K562 (cell line): ENCODE measurements around the gene THUMPD1.

Source experiments
- EHMT2 ChIP-seq: fragments of 450-650 bp; IDR thresholded peaks from 2 replicates; pipeline ENCODE4 v1.6.1; 2018; ENCODE audit warnings: antibody characterized with exemption
- ETV6 ChIP-seq, 3 experiments: fragments of 150-350 bp in 1 of 3; sonication (generic) in 1 of 3; formaldehyde crosslinking in 1 of 3; IDR thresholded peaks; 2 replicates each; pipeline versions ENCODE4 v1.6.1 to v1.8.0; 2014 to 2022; ENCODE audit warnings: borderline replicate concordance in 2 of 3, low read depth in 2 of 3, antibody characterized with exemption in 1 of 3, low read length in 1 of 3, mild to moderate bottlenecking in 1 of 3, missing genetic modification reagents in 1 of 3
- NRF1 ChIP-seq, 2 experiments: fragments of 450-650 bp; IDR thresholded peaks in 1 of 2; conservative IDR thresholded peaks in 1 of 2; 2 replicates each; pipeline ENCODE4 v1.6.1; 2014; ENCODE audit warnings: mild to moderate bottlenecking in 2 of 2
- ZEB2 ChIP-seq: fragments of 450-650 bp; IDR thresholded peaks from 2 replicates; pipeline ENCODE4 v1.6.1; 2016
- TF ChIP-seq, protein P1 (sequence below): sonication (generic); formaldehyde crosslinking; IDR thresholded peaks from 2 replicates; pipeline ENCODE4 v1.8.0; 2022; ENCODE audit warnings: mild to moderate bottlenecking, missing genetic modification reagents

DNA sequence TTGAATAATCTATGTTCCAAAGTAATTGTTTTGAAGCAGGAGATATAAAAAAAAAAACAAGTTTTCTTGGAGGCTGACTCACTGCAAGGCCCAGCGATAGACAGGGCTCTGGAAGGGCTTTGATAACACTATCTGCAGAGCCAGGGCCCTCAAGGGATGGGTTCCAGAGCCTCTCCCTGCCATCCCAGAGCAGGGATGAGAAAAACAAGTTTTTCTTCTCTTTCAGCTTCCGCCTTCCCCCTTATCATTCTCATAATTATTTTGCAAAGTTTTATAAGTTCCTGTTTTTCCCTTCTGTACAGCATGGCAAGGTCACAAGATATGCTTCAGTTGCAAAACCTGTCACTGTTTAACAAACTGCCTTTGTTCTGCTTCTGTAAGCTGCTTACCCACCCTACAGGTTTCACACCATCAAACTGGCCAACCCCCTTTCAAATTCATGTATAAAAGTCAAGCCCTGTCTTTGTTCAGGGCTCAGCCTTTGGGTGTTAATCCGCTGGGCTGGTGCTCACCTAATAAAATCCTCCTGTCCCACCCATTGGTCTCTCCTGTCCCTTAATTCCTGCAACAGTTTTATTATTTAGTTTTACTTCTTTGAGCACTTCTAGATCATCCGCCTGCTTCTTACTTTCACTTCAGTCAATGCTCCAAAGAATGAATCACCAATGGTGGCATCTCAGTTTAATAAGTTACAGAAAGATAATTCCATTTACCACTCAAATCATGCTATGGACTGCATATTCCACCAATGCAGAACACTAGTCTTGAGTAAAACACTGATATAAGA is 5.6 kb upstream of the THUMPD1 start:
- TF ChIP-seq, protein P1, sequence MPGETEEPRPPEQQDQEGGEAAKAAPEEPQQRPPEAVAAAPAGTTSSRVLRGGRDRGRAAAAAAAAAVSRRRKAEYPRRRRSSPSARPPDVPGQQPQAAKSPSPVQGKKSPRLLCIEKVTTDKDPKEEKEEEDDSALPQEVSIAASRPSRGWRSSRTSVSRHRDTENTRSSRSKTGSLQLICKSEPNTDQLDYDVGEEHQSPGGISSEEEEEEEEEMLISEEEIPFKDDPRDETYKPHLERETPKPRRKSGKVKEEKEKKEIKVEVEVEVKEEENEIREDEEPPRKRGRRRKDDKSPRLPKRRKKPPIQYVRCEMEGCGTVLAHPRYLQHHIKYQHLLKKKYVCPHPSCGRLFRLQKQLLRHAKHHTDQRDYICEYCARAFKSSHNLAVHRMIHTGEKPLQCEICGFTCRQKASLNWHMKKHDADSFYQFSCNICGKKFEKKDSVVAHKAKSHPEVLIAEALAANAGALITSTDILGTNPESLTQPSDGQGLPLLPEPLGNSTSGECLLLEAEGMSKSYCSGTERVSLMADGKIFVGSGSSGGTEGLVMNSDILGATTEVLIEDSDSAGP (CRISPR knock-in tag): no peak
- TF ChIP-seq ETV6 (IDR thresholded peaks at IDR 0.05; ENCODE audit: borderline replicate concordance in 1 of 2, low read depth in 2 of 2, low read length in 1 of 2) (no peak; a peak in 1 of 4 replicates), ETV6 (CRISPR knock-in tag; IDR thresholded peaks at IDR 0.05; ENCODE audit: borderline replicate concordance) (no peak), ZEB2 (peak; percentile 86; the same call in 1 of the 2 replicates), NRF1 (conservative IDR thresholded peaks at IDR 0.05 in 1 of 2, IDR thresholded peaks at IDR 0.05 in 1 of 2) (no peak), EHMT2 (no peak; the same call in 1 of the 2 replicates)
